ENCODE results near the gene DENND1A. TPM values are rescaled to one million over a fixed set of nuclear protein-coding genes. Genes with fewer than 3 reads are reported as not detected.
A peak's percentile ranks its signal among the peaks of the same experiment; 100 is the strongest.

The DENND1A gene
- total and polyA plus RNA-seq, 4 donors = 13.4 to 30.5 (median 28.3) TPM

GRCh38 chr9:123571240-123571639, 358.7 kb downstream of the DENND1A start:
- no peak overlapping the region for H3K4me3 ChIP-seq (ENCODE audit: low read depth, low read length)
- peaks cover 2% of the 10 kb centered on the region for H3K9me3 ChIP-seq (ENCODE audit: control insufficient read depth, insufficient read depth, low read length)
- no peaks in the 10 kb centered on the region for H3K36me3 ChIP-seq (ENCODE audit: control insufficient read depth, insufficient read depth, low read length)
- WGBS (ENCODE audit: insufficient coverage) = 100% methylated on average over 1 of the region's 2 CpGs
- DNase-seq (ENCODE audit: low read depth in 4 of 6, low spot score in 6 of 6) = no peak
- H3K27me3 ChIP-seq (ENCODE audit: control insufficient read depth, insufficient read depth, low read length) = no peaks in the 10 kb centered on the region
- H3K4me1 ChIP-seq (ENCODE audit: control insufficient read depth, insufficient read depth, low read length) = peaks cover 6% of the 10 kb centered on the region
- H3K27ac ChIP-seq (ENCODE audit: low read depth, low read length) = no peak overlapping the region

- Histone ChIP-seq H3K27me3 (ENCODE audit: control insufficient read depth, insufficient read depth, low read length) (no peaks in the 10 kb centered on the region), H3K36me3 (ENCODE audit: control insufficient read depth, insufficient read depth, low read length) (no peaks in the 10 kb centered on the region), H3K9me3 (ENCODE audit: control insufficient read depth, insufficient read depth, low read length) (no peaks in the 10 kb centered on the region), H3K4me1 (ENCODE audit: control insufficient read depth, insufficient read depth, low read length) (peaks cover 6% of the 10 kb centered on the region), H3K4me3 (ENCODE audit: low read depth, low read length) (no peak overlapping the region), H3K27ac (ENCODE audit: low read depth, low read length) (peak overlapping the region; percentile 34)
- peak in 2 of 6 donors; percentile 75 to 78 for DNase-seq (ENCODE audit: low read depth in 4 of 6, low spot score in 6 of 6)
- WGBS (ENCODE audit: insufficient coverage) = 26% methylated on average over 7 of the region's 17 CpGs
These were observed 360.9 kb downstream of the DENND1A start for GRCh38 chr9:123568691-123569688.

GRCh38 chr9:123567013-123567412, 362.9 kb downstream of the DENND1A start:
- WGBS (ENCODE audit: insufficient coverage) = no CpG with 5 or more reads among the region's 3 CpGs
- no peaks in the 10 kb centered on the region for H3K36me3 ChIP-seq (ENCODE audit: control insufficient read depth, insufficient read depth, low read length)
- no peak overlapping the region for H3K27ac ChIP-seq (ENCODE audit: low read depth, low read length)
- H3K4me1 ChIP-seq (ENCODE audit: control insufficient read depth, insufficient read depth, low read length) = peaks cover 9% of the 10 kb centered on the region
- no peaks in the 10 kb centered on the region for H3K9me3 ChIP-seq (ENCODE audit: control insufficient read depth, insufficient read depth, low read length)
- no peak overlapping the region for H3K4me3 ChIP-seq (ENCODE audit: low read depth, low read length)
- peak in 1 of 6 donors; percentile 18 for DNase-seq (ENCODE audit: low read depth in 4 of 6, low spot score in 6 of 6)
- H3K27me3 ChIP-seq (ENCODE audit: control insufficient read depth, insufficient read depth, low read length) = no peaks in the 10 kb centered on the region

GRCh38 chr9:123564652-123565051, 365.3 kb downstream of the DENND1A start:
- H3K27ac ChIP-seq (ENCODE audit: low read depth, low read length) = no peak overlapping the region
- 100% methylated on average over 1 of the region's 1 CpG for WGBS (ENCODE audit: insufficient coverage)
- DNase-seq (ENCODE audit: low read depth in 4 of 6, low spot score in 6 of 6) = no peak
- no peaks in the 10 kb centered on the region for H3K9me3 ChIP-seq (ENCODE audit: control insufficient read depth, insufficient read depth, low read length)
- H3K36me3 ChIP-seq (ENCODE audit: control insufficient read depth, insufficient read depth, low read length) = no peaks in the 10 kb centered on the region
- no peak overlapping the region for H3K4me3 ChIP-seq (ENCODE audit: low read depth, low read length)
- no peaks in the 10 kb centered on the region for H3K27me3 ChIP-seq (ENCODE audit: control insufficient read depth, insufficient read depth, low read length)
- H3K4me1 ChIP-seq (ENCODE audit: control insufficient read depth, insufficient read depth, low read length) = peaks cover 16% of the 10 kb centered on the region

- no peaks in the 10 kb centered on the region for H3K9me3 ChIP-seq (ENCODE audit: control insufficient read depth, insufficient read depth, low read length)
- H3K36me3 ChIP-seq (ENCODE audit: control insufficient read depth, insufficient read depth, low read length) = no peaks in the 10 kb centered on the region
- 66% methylated on average over 5 of the region's 6 CpGs for WGBS (ENCODE audit: insufficient coverage)
- peak in 2 of 6 donors; percentile 41 to 71 for DNase-seq (ENCODE audit: low read depth in 4 of 6, low spot score in 6 of 6)
- H3K27ac ChIP-seq (ENCODE audit: low read depth, low read length) = peak overlapping the region; percentile 29
- no peak overlapping the region for H3K4me3 ChIP-seq (ENCODE audit: low read depth, low read length)
- no peaks in the 10 kb centered on the region for H3K27me3 ChIP-seq (ENCODE audit: control insufficient read depth, insufficient read depth, low read length)
- H3K4me1 ChIP-seq (ENCODE audit: control insufficient read depth, insufficient read depth, low read length) = peaks cover 10% of the 10 kb centered on the region
These were observed 367.0 kb downstream of the DENND1A start for GRCh38 chr9:123562844-123563346.

GRCh38 chr9:123561046-123561445, 368.9 kb downstream of the DENND1A start:
- no peaks in the 10 kb centered on the region for H3K9me3 ChIP-seq (ENCODE audit: control insufficient read depth, insufficient read depth, low read length)
- H3K4me1 ChIP-seq (ENCODE audit: control insufficient read depth, insufficient read depth, low read length) = peaks cover 10% of the 10 kb centered on the region
- H3K27me3 ChIP-seq (ENCODE audit: control insufficient read depth, insufficient read depth, low read length) = no peaks in the 10 kb centered on the region
- 76% methylated on average over 6 of the region's 6 CpGs for WGBS (ENCODE audit: insufficient coverage)
- no peak overlapping the region for H3K4me3 ChIP-seq (ENCODE audit: low read depth, low read length)
- no peak overlapping the region for H3K27ac ChIP-seq (ENCODE audit: low read depth, low read length)
- H3K36me3 ChIP-seq (ENCODE audit: control insufficient read depth, insufficient read depth, low read length) = peaks cover 8% of the 10 kb centered on the region
- DNase-seq (ENCODE audit: low read depth in 4 of 6, low spot score in 6 of 6) = peak in 1 of 6 donors; percentile 52

GRCh38 chr9:123556464-123557435, 373.2 kb downstream of the DENND1A start:
- Histone ChIP-seq H3K4me3 (ENCODE audit: low read depth, low read length) (no peak overlapping the region), H3K27ac (ENCODE audit: low read depth, low read length) (no peak overlapping the region), H3K27me3 (ENCODE audit: control insufficient read depth, insufficient read depth, low read length) (no peaks in the 10 kb centered on the region), H3K4me1 (ENCODE audit: control insufficient read depth, insufficient read depth, low read length) (peaks cover 16% of the 10 kb centered on the region), H3K9me3 (ENCODE audit: control insufficient read depth, insufficient read depth, low read length) (no peaks in the 10 kb centered on the region), H3K36me3 (ENCODE audit: control insufficient read depth, insufficient read depth, low read length) (peaks cover 10% of the 10 kb centered on the region)
- DNase-seq (ENCODE audit: low read depth in 4 of 6, low spot score in 6 of 6) = no peak
- WGBS (ENCODE audit: insufficient coverage) = 83% methylated on average over 16 of the region's 22 CpGs

GRCh38 chr9:123555646-123556045, 374.3 kb downstream of the DENND1A start:
- Histone ChIP-seq H3K9me3 (ENCODE audit: control insufficient read depth, insufficient read depth, low read length) (no peaks in the 10 kb centered on the region), H3K4me1 (ENCODE audit: control insufficient read depth, insufficient read depth, low read length) (peaks cover 21% of the 10 kb centered on the region), H3K4me3 (ENCODE audit: low read depth, low read length) (no peak overlapping the region), H3K27me3 (ENCODE audit: control insufficient read depth, insufficient read depth, low read length) (no peaks in the 10 kb centered on the region), H3K36me3 (ENCODE audit: control insufficient read depth, insufficient read depth, low read length) (peaks cover 13% of the 10 kb centered on the region), H3K27ac (ENCODE audit: low read depth, low read length) (no peak overlapping the region)
- 65% methylated on average over 3 of the region's 3 CpGs for WGBS (ENCODE audit: insufficient coverage)
- no peak for DNase-seq (ENCODE audit: low read depth in 4 of 6, low spot score in 6 of 6)

- Histone ChIP-seq H3K36me3 (ENCODE audit: control insufficient read depth, insufficient read depth, low read length) (peaks cover 13% of the 10 kb centered on the region), H3K4me1 (ENCODE audit: control insufficient read depth, insufficient read depth, low read length) (peaks cover 25% of the 10 kb centered on the region), H3K9me3 (ENCODE audit: control insufficient read depth, insufficient read depth, low read length) (no peaks in the 10 kb centered on the region), H3K4me3 (ENCODE audit: low read depth, low read length) (no peak overlapping the region), H3K27me3 (ENCODE audit: control insufficient read depth, insufficient read depth, low read length) (no peaks in the 10 kb centered on the region), H3K27ac (ENCODE audit: low read depth, low read length) (no peak overlapping the region)
- DNase-seq (ENCODE audit: low read depth in 4 of 6, low spot score in 6 of 6) = no peak
- 100% methylated on average over 3 of the region's 5 CpGs for WGBS (ENCODE audit: insufficient coverage)
These were observed 377.4 kb downstream of the DENND1A start for GRCh38 chr9:123552530-123552929.

Measured in spinal cord (tissue), 10 donors.